Stimulated activated CD4-positive, alpha-beta T cell treated with anti-CD3 and anti-CD28 coated beads, Interleukin-12 subunit alpha, Interleukin-12 subunit beta, amount 100 ng/mL, for 24 hours (primary cell): ENCODE measurements around the gene LINGO1.

Experiments used
- DNase-seq, 2 experiments: peaks; one replicate each; pipeline ENCODE4 v3.0.0-alpha.2; 2020; ENCODE audit warnings: low read depth in 2 of 2

The LINGO1 gene

DNA sequence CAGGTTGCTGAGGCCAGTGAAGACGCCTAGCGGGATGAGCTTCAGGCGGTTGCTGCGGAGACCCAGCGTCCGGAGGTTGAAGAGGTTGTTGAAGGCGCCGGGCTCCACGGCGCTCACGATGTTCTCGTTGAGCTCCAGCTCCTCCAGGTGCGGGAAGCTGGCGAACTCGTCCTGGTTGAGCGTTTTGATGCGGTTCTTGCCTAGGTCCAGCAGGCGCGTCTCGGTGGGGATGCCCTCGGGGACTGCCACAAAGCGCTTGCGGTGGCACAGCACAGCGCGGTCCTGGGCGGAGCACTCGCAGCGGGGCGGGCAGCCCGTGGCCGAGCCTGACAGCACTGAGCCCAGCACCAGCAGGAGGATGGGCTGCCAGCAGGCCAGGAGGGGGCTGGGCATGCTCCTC lies 17.2 kb downstream of the LINGO1 start:
- no peak for DNase-seq

DNA sequence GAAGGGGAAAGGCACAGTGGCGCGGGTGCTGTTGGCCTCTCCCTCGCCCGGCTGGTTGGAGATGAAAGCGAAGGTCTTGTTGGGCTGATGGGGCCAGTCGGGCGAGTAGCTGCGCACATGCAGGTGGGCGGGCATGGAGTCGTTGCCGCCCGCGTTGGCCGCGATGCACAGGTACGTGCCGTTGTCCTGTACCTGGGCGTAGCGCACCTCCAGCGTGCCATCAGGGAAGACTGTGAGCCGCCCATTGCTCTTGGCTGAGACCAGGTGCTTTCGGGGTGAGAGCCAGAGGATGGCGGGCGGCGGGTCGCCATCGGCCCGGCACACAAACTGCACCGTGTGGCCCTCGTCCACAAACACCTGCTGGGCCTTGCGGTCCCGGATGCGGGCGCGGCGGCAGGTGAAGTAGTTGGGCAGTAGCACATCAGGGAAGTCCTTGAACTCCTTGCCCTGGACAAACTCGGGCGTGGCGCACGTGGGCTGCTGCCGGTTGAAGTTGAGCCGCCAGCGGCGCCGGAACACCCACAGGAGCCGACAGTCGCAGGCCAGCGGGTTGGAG lies 18.4 kb downstream of the LINGO1 start:
- no peak for DNase-seq

DNA sequence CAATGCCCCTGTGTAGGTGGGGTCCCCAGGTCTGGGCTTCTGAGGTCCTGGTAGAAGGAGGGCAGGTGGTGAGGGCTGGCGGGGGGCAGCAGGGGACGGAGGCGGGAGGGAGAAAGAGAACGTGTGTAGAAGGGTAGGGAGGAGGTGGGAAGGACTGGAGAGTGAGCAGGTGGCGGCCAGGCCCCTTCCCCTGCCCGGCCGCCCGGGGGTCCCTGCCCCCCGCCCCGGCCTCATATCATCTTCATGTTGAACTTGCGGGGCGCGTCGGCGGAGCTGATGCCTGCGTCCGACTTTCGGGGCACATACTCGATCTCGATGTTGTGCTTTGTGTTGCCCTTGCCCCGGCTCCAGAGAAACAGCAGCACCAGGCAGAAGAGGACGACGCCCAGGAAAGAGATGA lies 18.9 kb downstream of the LINGO1 start:
- no peak for DNase-seq

DNA sequence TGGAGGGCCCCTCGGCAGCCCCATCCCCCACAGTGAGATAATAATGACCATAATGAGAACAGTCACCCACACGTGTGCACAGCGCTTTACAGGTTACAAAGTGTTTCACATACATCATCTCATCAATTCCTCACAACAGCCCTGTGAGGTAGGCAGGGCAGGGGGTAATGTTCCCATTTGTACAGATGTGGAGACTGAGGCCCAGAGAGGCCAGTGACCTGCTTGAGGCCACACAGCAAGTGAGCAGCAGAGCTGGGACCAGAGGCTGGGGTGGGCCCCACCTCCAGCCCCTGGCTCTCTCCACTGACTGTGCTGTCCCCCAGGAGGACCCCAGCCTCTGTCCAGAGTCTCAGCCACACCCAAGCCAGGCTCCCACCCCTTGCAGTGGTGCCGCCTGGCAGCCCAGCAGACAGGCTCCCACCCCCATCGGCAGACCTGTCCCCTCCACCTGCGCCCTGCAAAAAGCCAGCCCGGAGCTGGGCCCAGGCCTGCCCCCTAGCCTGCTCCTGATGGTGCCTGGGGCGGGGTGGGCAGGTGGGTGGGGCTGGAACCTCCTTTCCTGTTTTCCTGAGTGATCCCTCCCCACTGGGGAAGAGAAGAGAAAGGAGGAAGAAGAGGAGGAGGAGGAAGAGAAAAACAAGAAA lies 19.6 kb downstream of the LINGO1 start:
- DNase-seq, result no peak

DNA sequence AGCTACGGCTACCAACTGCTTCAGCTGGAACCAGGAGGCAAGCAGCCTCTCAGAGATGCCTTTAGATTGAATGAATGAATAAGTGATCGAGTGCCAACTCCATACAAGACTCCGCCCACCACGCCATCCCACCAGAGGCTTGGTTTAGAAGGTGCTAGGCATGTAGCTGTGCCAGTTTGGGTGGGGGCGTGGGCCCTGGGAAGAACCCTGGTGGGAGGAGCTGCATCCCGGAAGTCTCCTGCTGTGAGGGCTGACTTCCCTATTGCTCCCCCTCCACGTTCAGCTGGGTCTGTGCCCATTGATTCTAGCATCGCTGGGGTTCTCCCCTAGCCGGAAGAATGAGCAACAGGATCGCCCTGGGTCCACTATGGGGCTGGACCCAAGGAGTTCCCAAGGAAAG lies 20.9 kb downstream of the LINGO1 start:
- DNase-seq, result no peak

DNA sequence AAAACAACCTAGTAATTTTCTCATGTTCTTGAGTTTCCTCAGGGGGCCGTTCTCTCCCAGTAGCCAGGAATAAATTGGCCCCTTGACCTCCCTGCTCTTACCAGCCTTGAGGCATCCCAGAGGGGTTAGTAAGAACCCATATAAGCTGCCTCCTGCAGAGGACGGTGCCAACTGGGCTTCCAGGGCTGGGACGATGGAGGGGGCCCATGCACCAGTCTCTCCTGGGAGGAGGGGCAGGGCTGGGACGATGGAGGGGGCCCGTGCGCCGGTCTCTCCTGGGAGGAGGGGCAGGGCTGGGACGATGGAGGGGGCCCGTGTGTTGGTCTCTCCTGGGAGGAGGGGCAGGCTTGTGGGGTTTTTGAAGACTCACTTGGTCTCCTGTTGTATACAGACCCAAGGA lies 22.0 kb downstream of the LINGO1 start:
- DNase-seq, result no peak

DNA sequence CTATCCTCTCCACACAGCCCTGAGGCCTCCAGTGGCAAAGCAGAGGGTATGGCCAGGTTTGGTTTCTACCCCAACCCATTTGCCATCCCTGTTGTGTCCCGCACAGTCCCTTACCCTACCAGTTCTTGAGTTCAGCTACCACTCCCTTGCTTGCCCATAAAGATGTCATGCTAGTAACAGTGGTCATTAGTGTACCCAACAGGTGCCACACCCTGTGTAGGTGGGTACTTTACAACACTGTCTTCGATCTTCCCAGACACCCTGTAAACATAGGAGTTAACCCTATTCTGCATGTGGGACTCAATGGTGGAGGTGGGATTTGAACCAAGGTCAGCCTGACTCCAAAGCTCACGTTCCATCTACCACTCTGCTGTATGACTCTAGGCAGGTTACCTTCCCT lies 23.2 kb downstream of the LINGO1 start:
- no peak for DNase-seq

DNA sequence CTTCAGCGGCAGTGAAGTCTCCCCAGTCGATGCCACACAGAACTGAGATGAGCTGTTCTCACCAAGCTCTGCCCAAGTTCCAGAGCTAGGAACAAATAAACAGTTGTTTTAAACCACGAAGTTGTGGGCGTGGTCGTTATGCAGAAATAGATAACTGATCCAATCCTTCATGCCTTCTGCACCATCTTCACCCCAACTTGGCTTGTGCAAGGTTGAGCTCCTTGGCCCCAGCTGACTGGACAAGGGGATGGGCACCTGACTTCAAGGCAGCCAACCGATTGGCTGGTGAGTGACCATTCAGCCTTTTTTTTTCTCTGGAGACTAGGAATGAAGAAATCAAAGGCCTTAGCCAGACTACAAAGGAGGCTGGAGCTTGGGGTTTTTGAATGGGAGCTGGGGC lies 23.9 kb downstream of the LINGO1 start:
- no peak for DNase-seq

DNA sequence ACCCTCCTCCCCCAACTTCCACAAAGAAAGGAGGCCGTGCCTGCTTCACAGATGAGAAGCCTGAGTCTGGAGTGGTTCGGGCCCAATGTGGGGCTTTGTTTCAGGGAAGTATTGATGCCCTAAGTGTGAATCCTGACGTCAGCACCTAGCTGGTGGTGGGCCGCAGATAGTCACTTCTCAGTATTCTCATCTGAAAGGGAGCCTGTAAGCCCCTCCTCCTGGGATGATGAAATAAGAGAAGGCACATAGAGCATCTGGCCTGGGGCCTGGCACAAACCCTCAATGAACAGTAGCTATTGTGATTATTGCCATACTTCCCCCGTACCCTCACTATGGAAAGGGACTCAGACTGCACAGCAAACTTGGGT lies 24.8 kb downstream of the LINGO1 start:
- DNase-seq, result no peak

DNA sequence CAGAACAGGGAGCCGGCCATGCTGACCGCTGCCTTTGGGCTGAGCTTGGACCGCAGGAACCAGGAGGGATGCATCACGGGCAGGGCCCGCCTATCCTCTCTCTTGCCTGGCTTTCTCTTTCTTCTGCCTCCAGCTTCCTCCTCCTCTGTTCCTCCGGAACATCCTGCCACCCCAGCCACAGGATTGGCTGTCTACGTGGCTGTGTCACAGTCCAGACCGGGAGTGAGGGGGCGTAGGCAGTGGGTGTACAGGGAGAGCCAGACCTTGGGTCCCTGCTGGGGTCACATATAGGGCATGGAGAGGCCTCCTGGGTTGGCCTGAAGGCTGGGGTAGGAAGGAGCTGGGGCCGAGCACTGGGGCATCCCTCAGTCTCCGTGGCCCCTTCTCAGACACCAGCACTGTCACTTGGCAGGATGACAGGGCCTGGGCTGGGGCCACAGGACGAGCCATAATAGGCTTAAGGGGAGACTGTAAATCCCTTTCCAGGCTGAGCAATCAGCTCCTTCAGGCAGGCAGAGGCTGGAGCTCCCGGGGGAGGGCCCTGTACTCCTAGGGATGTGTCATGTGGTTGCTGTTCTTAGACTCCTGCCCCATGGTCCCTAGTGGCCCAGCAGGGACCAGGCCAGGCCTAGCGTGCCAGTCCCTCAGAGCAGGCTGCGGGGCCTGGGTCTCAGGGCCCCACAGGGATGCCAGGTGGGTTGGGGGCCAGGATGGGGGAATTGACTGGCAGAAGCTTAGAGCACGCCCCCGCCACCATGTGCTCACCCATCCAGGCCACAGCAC lies 25.4 kb downstream of the LINGO1 start:
- no peak for DNase-seq

DNA sequence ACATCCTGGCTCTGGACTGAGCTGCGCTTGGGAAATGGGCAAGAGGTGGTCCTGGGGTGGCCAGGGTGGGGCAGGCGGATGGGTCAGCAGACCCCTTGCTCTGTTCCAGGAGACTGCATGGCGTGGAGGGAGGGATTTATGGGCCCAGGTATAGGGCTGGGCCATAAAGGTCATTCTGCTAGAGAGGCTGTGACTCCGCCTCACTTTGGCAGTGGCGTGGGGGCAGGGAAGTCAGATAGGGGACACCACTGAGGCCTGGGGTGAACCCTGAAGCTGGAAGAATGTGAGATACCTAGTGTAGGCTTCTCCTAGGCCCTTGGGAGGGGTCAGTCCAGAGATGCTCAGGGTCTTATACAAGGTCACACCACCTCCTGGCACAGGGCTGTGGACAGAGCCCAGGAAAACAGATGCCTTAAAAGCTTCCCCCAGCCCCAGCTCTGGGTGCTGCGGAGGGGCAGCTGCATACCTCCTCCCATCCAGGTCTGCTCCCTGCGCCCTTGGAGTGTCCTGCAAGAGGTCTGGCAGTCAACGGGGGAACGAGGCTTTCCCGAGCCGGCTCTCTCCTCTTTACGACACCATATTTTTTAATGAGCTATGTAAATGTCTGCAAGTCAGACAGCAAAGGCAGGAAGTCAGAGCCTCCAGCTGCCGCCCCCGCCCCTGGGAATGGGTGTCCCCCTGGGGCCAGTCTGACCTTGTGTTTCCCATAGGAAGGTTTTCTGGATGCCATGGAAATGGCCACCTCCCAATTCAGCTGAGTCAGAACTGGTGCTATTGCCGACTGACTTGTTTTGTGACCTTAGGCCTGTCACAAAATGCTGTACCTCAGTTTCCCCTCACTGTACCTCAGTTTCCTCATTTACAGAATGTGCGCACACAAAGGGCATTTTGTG lies 26.3 kb downstream of the LINGO1 start:
- no peak for DNase-seq

DNA sequence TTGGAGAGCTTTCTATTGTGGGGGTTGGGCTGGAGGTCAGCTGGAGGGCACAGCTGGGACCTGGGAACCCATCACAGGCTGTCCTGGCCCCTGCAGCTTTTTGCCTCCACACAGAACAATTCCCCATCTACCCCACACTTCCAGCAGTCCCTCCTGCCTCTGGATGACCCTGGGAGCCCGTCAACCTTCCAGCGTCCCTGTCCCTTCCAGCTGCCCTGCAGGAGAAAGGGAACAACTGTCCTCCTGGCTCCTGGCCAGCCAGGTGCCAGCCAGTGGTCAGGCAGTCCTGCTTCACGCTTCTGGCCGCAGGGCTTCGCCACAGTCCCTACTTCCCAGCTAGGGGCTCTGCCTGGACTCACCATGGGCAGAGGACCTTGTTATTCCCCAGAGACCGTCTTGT lies 27.2 kb downstream of the LINGO1 start:
- DNase-seq, result no peak

DNA sequence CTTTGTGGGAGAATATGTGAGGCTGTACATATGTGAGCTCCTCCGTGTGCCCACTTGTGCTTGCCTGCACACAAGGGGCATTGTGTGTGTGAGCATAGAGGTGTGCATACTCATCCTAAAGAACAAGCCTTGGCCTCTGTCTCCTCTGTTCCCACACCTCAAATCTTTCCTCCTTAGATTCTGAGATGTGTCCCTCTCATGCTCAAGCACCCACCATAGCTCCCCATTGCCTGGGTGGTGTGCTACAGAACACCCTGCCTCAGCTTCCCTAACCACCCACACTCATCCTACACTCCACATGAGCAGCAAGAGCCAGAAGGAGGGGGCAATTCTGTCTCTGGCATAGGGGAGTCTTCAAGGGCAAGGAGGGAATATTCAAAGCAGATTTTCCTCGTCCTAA lies 27.7 kb downstream of the LINGO1 start:
- DNase-seq, result no peak

DNA sequence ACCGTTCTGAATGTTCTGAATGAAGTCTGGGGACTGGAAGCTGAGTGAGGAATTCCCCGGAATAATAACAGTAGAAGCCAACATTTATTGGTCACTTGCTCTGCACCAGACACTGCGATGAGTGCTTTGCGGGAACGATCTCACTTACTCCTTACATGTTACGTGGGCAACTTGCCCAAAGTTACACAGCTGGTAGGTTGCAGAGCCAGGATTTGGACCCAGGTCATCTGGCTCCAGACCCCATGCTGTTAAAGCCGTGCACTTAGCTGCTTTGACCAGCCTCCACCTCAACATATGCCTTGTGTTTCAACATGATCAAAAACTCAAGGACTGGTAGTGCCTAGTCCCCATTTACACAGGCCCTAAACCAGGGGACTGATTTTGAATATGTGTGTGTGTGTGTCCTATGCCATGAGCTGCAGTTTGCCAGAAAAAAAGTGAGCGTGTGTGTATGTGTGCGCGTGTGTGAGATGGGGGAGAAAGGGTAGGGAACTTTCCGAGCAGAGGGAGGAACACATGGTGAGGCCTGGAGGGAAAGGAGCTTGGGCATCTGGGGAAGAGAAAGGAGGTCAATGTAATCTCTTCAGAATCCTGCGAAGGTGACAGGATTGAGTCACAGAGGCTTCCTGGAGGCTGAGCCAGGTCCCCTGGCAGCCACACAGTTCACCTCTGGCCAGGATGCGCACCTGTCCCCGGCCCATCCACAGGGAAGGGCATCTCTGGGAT lies 28.9 kb downstream of the LINGO1 start:
- DNase-seq, result no peak

DNA sequence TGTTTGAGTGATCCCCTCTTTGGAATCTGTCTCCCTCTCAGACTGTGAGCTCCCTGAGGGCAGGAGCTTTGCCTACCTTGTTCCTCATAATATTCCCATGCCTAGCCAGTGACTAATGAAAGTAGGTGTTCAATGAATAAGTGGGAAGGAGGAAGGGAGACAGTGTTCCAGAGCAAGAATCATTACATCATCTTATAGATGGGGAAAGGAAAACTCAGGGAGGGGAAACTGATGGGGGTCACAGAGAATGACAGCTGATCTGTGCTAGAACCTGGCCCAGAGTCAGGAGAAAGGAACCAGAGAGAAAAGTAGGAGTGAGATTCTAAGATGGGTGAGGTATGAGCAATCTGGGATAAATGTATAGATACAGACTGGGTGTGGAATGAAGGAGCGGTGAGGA lies 29.9 kb downstream of the LINGO1 start:
- DNase-seq, result no peak

DNA sequence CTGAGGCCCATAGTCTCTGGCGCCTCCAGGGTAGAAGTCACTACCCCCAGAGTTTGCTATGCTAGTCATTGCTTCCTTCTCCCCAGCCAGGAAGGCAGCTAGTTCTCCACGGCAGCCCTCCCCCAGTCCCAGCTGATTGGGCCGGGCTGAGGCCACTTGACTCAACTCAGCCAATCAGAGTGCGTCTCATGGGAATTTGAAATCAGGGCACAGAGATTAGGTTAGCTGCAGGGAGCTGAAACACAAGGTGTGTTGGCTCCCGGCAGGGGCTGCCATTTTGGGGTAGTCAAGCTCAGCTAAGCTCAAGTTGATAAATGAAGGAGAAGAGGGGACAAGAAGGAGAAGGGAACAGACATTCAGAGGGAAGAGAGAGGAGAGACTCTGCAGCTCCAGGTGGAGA lies 32.8 kb downstream of the LINGO1 start:
- no peak for DNase-seq

DNA sequence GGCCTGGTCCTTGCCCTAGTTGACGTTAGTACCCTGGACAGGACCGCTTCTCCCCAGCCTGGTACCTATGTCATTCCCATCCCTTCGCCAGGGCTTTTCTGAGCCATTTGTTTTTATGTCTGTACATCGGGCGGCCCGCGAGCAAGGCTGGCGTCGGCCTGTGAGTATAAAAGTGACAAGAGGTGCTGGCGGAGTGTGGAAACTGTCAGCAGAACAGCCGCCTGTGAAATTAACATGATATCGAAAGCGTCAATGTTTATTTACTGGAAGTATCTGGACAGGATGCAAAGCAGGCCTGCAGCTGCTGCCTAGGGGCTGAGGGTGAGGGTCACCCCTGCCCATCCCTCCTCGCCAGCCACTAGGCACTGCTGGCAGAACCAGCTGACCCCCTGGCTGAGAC lies 33.4 kb downstream of the LINGO1 start:
- no peak for DNase-seq

DNA sequence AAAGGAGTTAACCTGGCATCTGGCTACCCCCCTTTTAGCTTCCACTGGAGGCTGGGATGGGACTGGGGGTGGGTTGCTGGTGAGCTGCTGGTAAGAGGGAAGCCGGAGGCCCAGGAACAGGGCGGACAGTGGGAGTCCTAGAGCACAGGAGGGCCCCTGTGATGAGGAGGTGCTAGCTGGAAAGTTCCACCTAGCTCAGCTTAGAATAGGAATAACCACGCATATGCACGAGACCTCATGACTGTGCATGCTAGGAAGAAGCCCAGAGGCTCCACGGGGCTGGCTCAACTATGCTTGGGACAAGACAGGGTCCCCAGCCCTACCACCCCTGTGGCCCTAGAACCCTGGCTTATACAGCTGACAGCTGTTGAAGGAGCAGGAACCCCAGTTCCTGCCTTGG lies 34.1 kb downstream of the LINGO1 start:
- DNase-seq, result no peak

DNA sequence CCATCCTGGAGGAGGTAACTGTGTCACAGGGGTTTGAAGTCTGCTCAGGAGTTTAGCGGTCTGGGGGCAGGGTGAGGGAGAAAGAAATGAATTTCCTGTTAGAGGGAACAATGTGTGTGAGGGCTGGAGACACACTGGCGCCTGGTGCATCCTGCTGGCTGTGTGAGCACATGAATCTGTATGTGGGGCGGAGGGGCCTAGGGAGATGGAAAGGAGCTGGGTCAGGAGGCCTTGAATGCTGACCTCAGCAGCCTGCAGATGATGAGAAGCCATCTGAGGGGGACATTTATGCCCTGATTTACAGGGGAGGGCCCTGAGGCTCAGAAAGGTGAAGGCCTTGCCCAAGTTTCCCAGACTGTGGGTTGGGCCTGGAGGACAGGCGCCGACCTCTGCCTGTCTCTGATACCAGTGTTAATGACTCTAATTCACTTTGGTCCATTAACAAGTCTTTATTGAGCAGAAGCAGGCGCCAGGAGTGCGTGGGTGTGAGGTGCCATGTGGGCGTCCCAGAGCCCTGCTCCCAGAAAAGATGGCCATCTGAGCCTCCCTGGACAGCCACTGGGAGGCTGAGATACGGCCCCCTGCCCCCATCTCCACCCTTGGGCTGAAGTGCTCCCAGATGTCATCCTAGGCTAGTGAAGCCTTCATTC lies 34.8 kb downstream of the LINGO1 start:
- no peak for DNase-seq

DNA sequence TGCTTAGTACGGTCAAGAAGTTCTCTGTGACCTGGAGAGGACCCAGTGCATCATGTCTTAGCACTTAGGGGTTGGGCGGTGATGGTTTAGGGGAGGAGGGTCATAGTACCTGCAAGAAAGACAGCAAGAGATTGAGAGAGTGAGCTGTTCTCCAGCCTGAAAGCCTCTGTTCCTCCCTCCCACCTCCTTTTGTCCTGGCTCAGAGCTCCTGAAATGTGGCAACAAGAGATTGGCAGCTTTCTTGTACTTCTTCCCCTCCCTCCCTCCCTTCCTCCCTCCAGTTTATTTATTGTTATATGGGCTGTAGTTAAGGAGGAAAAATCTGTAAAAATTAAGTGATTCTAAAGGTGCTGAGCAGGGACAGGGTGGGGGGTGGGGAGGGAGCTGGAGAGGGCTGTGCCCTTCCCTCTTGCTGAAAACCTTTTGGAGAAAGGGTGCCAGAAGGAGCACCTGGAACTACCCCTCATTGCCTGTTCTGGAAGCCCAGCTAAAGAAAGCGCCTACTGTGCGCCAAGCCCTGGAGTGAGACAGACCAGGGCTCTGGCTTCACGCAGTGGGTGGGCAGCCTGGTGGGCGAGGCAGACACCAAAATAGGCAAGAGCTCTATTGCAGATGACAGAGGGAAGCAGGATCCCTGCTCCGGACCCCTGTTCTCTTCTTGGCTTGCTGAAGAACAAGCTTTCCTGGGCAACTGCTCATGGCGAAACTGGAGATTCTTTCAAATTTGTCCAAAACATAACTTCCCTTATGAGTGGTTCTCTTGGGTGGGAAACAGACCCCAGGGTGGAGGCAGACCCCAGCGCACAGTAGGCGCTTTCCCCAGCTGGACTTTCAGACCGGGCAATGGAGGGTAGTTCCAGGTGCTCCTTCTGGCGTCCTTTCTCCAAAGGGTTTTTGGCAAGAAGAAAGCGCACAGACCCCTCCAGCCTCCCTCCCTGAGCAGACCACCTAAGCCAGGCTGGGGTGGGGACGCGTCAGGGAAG lies 35.6 kb downstream of the LINGO1 start:
- no peak for DNase-seq
